CD1c-positive myeloid dendritic cell (primary cell): ENCODE measurements around the gene NAT8.
"Not testable (repeated sequence)": the region's sequence is repeated elsewhere in the genome, so short reads cannot be mapped to it uniquely, and the experiment has no call there.

ENCODE experiments used
- DNase-seq: peaks from one replicate; pipeline ENCODE4 v3.0.0-alpha.2; 2016; ENCODE audit errors: extremely low spot score

The NAT8 gene

GRCh38 chr2:73642338-73643018 is at the start of gene NAT8:
Gene NAT8 (minus strand): TSS chr2:73642422. CDS start chr2:73641628, 794 bp downstream.
- DNase-seq = no peak

- DNase-seq = peak; percentile 29
Observed at GRCh38 chr2:73690372-73691088, 48.3 kb upstream of the NAT8 start.

GRCh38 chr2:73688494-73688893 is 46.3 kb upstream of the NAT8 start:
- not testable (repeated sequence) for DNase-seq

- DNase-seq = no peak
Observed at GRCh38 chr2:73685764-73686438, 43.7 kb upstream of the NAT8 start.

GRCh38 chr2:73684905-73685304 is 42.7 kb upstream of the NAT8 start:
- not testable (repeated sequence) for DNase-seq

- DNase-seq = not testable (repeated sequence)
Observed at GRCh38 chr2:73684325-73684724, 42.1 kb upstream of the NAT8 start.

GRCh38 chr2:73679951-73680571 is 37.8 kb upstream of the NAT8 start:
- DNase-seq = peak; percentile 53

GRCh38 chr2:73679237-73679636 is 37.0 kb upstream of the NAT8 start:
- DNase-seq = not testable (repeated sequence)

GRCh38 chr2:73678008-73678407 is 35.8 kb upstream of the NAT8 start:
- not testable (repeated sequence) for DNase-seq

GRCh38 chr2:73676211-73676610 is 34.0 kb upstream of the NAT8 start:
- not testable (repeated sequence) for DNase-seq

- DNase-seq = not testable (repeated sequence)
Observed at GRCh38 chr2:73674696-73675157, 32.5 kb upstream of the NAT8 start.

GRCh38 chr2:73669976-73670375 is 27.8 kb upstream of the NAT8 start:
- DNase-seq = not testable (repeated sequence)

GRCh38 chr2:73667239-73667638 is 25.0 kb upstream of the NAT8 start:
- DNase-seq = not testable (repeated sequence)

GRCh38 chr2:73654175-73654574 is 12.0 kb upstream of the NAT8 start:
- no peak for DNase-seq

- no peak for DNase-seq
Observed at GRCh38 chr2:73652348-73652747, 10.1 kb upstream of the NAT8 start.

- no peak for DNase-seq
Observed at GRCh38 chr2:73651591-73652230, 9.5 kb upstream of the NAT8 start.

- not testable (repeated sequence) for DNase-seq
Observed at GRCh38 chr2:73647690-73648089, 5.5 kb upstream of the NAT8 start.

- DNase-seq = no peak
Observed at GRCh38 chr2:73641767-73642062, 507 bp downstream of the NAT8 start.

GRCh38 chr2:73640946-73641766 is 1.1 kb downstream of the NAT8 start:
- DNase-seq = no peak

GRCh38 chr2:73640511-73640911 is 1.7 kb downstream of the NAT8 start:
- no peak for DNase-seq

GRCh38 chr2:73638429-73638828 is 3.8 kb downstream of the NAT8 start:
- no peak for DNase-seq
